Stimulated activated CD4-positive, alpha-beta T cell treated with anti-CD3 and anti-CD28 coated beads, Interleukin-1b, Interleukin-23, amount 100 ng/mL, for 48 hours (primary cell): ENCODE data around the gene TMEM11.
"Not testable (repeated sequence)": the region's sequence is repeated elsewhere in the genome, so short reads cannot be mapped to it uniquely, and the experiment has no call there.

ENCODE experiments used
- DNase-seq: peaks from one replicate; pipeline ENCODE4 v3.0.0-alpha.2; 2020

TMEM11 gene

DNA sequence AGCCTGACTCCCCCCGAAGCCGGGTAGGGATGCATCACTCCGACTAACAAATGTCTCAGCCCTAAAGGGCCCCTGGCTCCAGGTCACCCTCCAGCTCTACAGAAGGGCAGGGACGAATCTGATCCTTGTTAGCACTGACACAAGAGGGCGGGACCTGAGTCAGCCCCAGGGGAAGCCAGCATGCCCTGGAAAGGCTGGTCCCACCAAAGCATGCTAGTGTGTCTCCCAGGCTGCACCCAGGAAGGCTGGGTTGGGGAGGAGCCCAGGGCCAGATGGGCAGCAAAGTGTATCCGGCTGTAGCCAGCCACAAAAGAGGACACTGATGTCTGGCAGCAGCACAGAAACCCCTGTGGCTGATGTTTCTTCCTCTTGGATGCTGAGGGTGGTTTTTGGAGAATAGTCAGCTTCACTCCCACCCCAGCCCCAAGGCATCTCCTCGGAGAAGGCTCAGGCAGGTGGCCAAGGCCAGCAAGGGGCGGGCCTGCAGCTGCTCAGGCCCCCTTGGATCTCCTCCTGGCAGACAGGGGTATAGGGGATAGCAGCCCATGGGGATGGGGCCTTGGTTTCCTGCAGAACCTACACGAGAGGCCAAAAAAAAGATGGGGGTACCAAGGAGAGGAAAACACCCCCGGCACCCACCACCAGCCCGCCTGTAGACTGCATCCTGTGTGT, 28.2 kb upstream of the TMEM11 start:
- DNase-seq, result no peak

- DNase-seq, result no peak
Measured at GRCh38 chr17:21241564-21241963, 27.6 kb upstream of the TMEM11 start.

DNA sequence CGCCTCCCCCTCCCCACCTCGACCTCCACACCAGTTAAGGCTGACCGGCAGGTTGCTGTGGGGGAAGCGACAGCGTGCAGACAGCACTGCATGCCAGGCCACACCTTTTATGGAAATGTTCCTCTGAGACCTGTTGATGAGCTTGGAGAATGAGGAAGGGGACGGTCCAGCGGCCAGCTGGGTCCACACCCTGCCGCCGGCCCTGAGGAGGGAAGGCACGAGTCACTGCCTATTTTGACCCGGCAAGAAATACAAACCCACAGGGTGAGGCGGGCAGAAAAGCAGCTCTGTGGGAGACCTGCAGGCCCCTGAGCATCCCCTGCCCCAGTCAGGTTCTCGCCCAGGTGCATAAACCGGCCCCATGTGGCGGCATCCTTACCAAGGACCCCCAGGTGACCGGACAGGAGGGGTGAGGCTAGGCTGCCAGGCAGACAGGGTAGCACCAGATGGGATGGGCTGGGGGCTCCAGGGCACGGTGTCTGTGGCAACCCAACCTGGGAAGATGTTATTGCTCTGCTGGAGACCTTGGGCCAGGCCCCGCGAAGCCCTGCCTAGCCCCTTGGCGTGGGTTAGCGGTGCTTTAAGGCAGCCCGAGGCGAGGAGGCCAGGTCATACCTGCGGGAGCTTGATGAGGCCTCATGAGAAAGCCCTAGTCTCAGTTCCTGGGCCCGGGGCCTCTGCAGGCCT, 26.6 kb upstream of the TMEM11 start:
- no peak for DNase-seq

GRCh38 chr17:21239680-21240368, 25.9 kb upstream of the TMEM11 start:
- DNase-seq, result no peak

GRCh38 chr17:21235921-21236320, 22.0 kb upstream of the TMEM11 start:
- DNase-seq, result no peak

DNA sequence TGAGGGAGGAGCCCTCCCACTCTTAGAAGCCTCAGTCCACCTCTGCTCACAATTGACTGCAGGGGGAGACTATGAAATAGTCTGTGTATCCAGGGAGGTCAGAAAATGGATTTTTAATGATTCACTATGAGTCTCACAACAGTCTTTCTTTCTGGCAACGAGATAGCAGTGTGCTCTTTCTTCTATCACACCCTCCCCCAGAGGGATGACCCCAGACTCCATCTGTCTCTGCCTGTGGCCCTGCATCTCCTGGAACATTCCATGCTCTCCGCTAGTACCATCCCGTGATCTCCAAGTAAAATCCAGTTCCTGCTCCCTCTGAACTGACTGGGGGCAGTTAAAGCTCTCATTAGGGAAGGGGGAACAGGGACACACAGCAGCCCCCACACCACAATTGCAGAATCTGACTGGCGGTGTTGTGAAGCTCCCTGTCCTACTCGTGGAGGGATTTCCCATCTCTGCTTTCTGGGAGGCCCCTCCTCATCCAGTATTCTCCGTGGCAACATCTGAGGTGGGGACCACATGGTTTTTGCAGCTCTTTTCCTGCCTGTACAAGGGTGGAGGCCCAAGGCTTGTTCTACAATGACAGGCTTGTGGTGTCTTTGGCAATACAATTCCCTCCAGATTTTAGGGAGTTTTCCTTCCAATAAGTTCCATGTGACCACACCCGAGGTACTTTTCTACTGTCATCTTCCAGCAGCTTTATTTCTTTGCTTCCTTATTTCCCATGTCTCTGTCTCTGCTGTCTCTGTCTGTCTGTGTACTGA, 19.8 kb upstream of the TMEM11 start:
- DNase-seq, result no peak

DNA sequence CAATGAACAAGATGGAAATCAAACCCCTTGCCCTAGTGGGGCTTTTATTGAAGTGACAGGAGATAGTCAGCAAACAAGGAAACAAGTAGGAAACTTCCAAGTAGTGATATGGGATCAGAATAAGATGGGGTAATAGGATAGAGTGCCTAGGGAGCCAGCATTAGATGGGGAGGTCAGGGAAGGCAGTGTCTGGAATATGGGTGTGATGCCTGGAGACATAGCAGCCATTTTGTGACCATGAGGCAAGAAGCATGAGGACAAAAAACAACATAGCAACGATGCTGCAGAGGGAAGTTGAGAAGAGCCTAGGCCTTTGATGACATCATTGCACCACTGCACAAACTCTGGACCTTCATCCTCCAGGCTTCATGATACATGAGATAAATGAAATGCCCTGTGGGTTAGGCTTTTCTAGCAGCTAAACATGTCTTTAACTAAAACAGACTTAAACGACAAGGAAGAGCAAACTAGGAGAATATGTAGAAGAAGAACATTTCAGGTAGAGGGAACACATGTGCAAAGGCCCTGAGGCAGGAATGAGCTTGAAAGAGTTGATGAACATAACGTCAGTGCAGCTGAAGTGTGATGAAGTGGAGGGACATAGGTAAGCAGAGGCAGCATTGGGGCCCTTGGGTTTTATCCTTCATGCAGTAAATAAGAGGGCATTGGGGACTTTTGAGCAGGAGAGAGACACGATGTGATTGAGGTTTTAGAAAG, 18.2 kb upstream of the TMEM11 start:
- no peak for DNase-seq

DNA sequence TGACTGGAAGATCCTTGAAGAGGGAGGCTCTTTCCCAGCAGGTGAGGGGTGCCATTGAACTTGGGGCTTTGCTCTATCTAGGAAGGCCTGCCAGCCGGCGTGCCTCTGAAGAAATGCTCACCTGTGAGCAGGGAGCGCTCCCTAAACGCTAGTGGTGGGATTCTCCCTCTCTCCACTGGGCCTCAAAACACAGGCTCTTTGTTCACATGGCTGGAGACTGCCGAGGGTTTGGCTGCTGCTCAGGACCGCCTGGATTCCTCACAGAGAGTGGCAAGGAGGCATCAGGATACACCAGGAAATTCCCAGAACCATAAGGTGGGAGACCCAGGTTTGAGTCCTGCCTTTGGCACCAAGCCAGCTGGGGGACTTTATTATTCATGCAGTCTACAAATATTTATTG, 17.6 kb upstream of the TMEM11 start:
- DNase-seq, result no peak

DNA sequence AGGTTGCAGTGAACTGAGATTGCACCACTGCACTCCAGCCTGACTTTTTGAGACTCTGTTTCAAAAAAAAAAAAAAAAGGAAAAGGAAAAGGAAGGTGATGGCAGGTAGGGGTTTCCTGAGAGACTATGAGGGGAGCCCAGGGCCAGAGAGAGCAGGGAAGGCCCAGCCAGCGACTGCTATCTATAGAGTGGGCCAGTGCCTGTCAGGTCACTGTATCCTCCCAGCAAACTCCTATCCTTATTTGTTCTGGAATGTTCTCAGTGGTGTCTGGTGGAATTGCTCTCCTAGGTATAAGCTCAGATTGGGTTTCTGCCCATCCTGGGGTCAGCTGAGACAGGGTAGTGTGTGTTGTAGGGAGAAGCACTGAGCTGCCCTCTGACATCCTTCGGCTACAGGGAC, 14.9 kb upstream of the TMEM11 start:
- no peak for DNase-seq

DNA sequence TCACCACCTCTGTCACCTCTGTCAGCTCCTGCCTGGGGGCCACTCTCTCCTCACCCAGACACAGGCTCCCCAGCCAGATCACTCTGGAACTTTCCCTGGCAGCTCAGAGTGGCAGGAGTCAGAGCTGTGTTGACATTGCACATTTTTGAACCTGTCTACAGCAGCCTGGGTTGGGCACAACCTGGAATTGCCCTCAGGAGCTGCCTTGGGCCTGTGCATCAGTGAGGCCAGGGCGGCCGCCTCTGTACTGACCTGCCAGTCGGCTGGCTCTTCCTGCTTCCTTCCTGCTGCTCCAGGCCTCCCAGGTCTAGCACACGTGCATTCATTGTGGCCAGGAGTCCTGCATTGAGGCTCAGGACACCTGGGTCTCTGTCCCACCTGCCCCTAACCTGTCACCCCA, 14.2 kb upstream of the TMEM11 start:
- DNase-seq, result no peak

DNA sequence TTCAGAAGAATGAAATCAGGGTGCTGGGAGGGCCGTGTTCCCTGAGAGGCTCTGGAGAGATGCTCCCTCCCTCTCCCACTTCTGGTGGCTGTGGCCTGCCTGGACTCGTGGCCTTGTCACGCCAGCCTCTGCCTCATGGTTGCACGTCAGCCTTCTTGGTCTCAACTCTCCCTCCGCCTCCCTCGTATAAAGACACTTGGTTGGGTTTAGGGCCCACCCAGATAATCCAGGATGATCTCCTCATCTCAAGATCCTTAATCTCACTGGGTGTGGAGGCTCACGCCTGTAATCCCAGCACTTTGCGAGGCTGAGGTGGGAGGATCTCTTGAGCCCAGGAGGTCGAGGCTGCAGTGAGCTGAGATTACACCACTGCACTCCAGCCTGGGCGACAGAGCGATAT, 13.3 kb upstream of the TMEM11 start:
- DNase-seq, result not testable (repeated sequence)

DNA sequence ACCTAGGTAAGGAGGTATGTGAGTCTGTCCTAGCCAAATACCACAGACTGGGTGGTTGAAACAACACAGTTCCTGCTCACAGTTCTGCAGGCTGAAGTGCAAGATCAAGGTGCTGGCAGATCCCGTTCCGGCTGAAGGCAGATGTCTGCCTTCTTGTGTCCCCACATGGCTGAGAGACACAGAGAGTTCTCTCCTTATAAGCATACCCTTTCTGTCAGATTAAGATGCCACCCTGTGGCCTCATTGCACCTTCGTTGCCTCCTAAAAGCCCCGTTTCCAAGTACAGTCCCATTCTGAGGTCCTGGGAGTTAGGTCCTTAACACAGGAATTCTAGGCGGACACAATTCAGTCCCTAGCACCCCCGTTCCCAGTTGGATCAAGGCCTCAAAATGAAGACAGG, 9.1 kb upstream of the TMEM11 start:
- no peak for DNase-seq

GRCh38 chr17:21218831-21219380, 4.9 kb upstream of the TMEM11 start:
- no peak for DNase-seq

DNA sequence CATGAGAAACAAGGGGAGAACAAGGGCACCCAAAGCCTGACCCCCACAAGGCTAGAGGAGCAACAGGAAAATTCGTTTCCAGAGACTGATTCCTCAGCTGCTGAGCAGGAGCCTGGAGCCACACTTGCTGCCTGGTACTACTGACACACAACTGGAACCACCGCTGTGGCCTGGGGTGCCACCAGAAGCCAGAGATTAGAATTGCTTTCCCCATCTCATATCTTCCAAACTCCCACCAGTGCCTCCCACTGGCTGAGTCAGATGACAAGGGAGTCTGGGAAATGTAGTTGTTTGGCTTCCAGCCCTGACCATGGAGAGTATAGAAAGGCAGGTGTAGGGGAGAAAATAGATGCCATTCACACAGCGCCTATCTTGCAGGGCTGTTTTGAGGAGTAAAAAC, 4.1 kb upstream of the TMEM11 start:
- peak; percentile 65 for DNase-seq

- DNase-seq, result no peak
Measured at GRCh38 chr17:21217346-21217745, 3.4 kb upstream of the TMEM11 start.

- no peak for DNase-seq
Measured at GRCh38 chr17:21215935-21216334, 2.0 kb upstream of the TMEM11 start.

DNA sequence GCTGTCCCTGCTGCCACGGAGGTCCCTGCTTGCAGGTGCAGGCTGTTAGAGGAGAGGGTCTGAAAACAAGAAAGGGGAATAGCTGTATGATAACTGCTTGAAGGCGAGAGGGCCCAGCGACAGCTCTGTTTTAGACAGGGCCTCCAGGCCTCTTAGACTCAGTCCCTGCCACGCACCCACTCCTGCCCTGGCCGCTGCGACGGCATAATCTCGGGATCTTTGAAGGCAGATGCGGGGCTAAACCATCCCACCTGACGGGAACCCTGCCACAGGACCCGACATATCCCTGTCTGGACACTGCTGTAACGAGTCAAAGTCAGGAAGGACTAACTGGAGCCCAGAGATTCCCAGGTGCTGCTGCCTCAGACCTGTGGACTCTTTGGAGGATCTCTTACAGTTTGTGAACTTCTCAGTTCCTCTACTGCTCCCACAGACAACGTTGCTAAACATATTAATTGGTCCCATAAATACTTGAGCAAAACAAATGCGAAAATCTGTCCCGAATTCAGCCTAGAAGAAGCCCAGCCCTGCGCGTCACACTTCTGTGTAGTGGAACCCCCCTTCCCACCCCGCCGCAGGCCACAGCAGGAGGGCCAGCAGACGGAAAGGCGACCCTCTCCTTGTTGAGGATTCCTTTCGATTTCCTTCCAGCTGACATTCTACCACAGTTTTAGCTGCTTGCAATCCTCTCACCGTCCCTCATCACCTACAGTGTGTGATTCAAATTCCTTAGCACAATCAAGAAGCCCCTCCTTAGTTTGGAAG, 998 bp upstream of the TMEM11 start:
- no peak for DNase-seq

DNA sequence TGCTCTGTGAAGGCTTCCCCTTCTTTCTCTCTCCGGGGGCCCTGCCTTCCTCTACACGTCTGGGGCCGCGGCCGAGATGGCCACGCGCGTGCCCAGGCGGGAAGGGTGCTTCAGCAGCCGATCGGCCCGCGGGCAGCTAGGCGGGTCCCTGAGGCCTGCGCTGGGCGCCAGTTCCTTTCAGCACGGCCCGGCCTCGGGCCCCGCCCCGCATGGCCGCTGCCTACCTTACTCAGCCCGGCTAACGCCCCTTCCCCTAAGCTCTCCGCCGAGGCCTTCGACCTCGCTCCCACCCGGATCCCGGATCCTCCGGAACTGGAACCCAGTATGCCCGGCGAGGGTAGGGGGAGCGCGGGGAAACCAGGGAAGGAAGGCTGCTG, 335 bp downstream of the TMEM11 start:
- peak; percentile 25 for DNase-seq

DNA sequence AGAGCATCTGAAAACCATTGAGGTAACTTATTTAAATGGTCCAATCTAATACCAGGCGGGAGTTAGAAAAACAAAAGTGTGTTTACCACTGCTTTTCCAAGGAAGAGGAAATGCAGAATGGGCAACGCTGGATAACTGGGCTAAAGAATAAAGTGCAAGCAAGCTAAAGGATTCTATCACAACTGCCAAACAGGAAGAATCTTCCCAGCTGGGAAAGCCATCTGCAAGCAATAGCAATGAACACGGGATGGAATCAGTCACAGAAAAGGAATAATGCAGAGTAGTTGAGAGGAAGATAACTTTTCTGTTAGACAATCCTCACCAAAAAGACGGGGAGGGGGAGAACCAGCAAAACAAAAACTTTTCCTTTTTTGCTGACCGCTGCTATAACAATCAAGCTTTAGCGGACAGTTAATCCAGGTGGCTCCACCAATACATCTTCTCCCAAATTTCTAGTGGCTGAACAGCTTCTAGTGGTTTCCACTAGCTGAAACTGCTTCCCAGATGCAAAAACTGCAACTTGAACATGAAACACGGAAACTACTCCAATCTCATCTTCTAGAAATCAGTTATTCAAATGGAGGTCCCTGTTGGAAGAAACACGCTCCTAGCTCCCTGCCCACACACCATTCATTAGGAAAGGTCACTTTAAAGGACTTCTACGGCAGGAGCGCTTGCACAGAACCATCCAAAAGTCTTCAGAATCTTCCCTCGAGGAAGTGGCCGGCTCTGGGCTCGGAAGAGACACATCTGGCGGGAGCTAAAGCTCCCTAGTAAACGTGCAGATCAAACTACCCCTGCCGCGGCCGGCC, 929 bp downstream of the TMEM11 start:
- DNase-seq, result no peak

GRCh38 chr17:21211825-21212479, 2.0 kb downstream of the TMEM11 start:
- no peak for DNase-seq
